Prostate gland (tissue), 2 donors: Measurements from ENCODE around the gene CDKN2AIP. TPM values are rescaled to one million over a fixed set of nuclear protein-coding genes. Genes with fewer than 3 reads are reported as not detected.

Source experiments
- DNase-seq: peaks from one replicate; pipeline ENCODE4 v3.0.0-alpha.2; 2019; ENCODE audit warnings: low spot score
- H3K27ac ChIP-seq, 2 donors: fragments of 200-600 bp; sonication (generic); 2 replicates each; pipeline ENCODE4 v1.5.1; 2017 to 2019
- H3K27me3 ChIP-seq: fragments of 200-600 bp; sonication (generic); replicated peaks from 2 replicates; pipeline ENCODE4 v1.5.1; 2019; ENCODE audit not compliant: insufficient read depth
- H3K36me3 ChIP-seq, 2 donors: fragments of 200-600 bp; sonication (generic); 1 replicate in 1 of 2; 2 replicates in 1 of 2; pipeline versions ENCODE4 v1.5.1 to v1.8.1; 2017 to 2019
- H3K4me1 ChIP-seq: fragments of 200-600 bp; sonication (generic); replicated peaks from 2 replicates; pipeline ENCODE4 v1.5.1; 2019
- H3K4me3 ChIP-seq, 2 donors: fragments of 200-600 bp; sonication (generic); 2 replicates each; pipeline ENCODE4 v1.5.1; 2017 to 2019
- H3K9me3 ChIP-seq: fragments of 200-600 bp; sonication (generic); 2 replicates; pipeline ENCODE4 v1.5.1; 2017
- POLR2A ChIP-seq: fragments of 450-650 bp; IDR thresholded peaks from one replicate; pipeline ENCODE4 v1.6.1; 2016; ENCODE audit warnings: antibody characterized with exemption, mild to moderate bottlenecking
- POLR2AphosphoS5 ChIP-seq: sonication (generic); formaldehyde crosslinking; IDR thresholded peaks from one replicate; pipeline ENCODE4 v1.6.1; 2017; ENCODE audit warnings: antibody characterized with exemption
- WGBS: methylation state at CpG from one replicate; pipeline ENCODE4 v1.1.5; 2018; 5-methylcytosine and 5-hydroxymethylcytosine counted together
- intact Hi-C: fragments of 100-400 bp; cut with DNase I; formaldehyde crosslinking; loops from one replicate; pipeline ENCODE4 v1.14.2; 2022
- total RNA-seq, 2 donors: library from RNA; depleted of rRNA; stranded (reverse); fragments of >200 nt; gene quantifications; one replicate each; pipeline ENCODE4 v1.1.0, GENCODE V29; 2016
- TF ChIP-seq, protein P1 (sequence below), 4 experiments: fragments of 200-600 bp in 2 of 4; fragments of 450-650 bp in 2 of 4; sonication (generic) in 2 of 4; IDR thresholded peaks; 1 replicate in 3 of 4; 2 replicates in 1 of 4; pipeline ENCODE4 v1.5.1; 2016 to 2019; ENCODE audit warnings: antibody characterized with exemption in 4 of 4, mild to moderate bottlenecking in 2 of 4, moderate library complexity in 2 of 4

CDKN2AIP gene
- total RNA-seq, 2 donors from 2014 or later: 22.5 to 27.5 TPM

DNA sequence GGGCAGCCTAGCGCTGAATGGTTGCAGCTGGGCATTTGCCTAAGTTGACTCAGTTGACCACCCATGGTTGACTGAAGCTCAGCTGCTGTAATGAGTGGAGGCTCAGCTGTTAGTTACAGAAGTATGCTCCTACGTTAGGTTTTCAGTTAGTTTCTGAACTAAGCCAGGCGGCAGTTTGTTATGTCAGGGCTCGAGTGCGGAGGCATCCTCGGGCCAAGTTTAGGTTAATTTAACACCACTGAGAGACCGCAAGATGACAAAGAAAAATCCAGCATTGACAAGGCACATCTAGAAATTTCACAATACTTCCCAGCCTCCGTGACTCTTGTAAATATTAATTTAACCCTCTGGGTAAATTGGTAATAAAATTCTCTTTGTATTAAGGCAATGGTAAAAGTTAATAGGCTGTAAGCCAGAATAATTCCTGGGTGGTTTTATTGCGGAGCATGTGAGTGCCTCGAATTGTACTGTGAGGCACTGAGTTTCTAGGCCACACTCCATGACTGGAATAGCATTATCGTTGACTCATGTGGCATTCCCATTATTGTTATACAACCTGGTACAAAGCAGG lies 33.1 kb upstream of the CDKN2AIP start:
- intact Hi-C loops: no loop called here
- H3K27me3 ChIP-seq: no peaks in the 10 kb centered on the region
- no peak overlapping the region for H3K4me3 ChIP-seq
- DNase-seq: peak; percentile 81
- peak overlapping the region; percentile 55 to 69 for H3K27ac ChIP-seq
- WGBS: 40% methylated on average over 11 of the region's 11 CpGs
- H3K36me3 ChIP-seq: no peaks in the 10 kb centered on the region
- no peaks in the 10 kb centered on the region for H3K9me3 ChIP-seq
- no peaks in the 10 kb centered on the region for H3K4me1 ChIP-seq
- TF ChIP-seq POLR2AphosphoS5 (peak; percentile 96), POLR2A (no peak)

DNA sequence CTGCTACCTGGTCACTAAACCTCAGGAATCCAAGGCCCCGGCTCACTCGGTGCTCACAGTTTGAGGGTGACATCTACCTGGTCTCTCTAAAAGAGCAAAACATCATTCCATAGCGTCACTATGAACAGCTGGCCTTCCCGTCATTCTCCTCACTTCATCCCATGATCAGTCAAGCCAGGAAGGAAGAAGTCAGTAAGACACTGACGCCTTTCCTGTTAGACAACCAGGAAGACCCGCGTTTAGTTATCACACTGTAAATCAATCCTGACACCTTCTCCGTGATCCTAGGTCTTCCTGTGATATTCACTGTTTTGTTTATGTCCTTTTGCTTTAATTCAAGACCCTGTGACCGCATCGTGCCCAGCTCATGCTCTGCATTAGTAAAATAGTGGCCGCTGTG lies 31.6 kb upstream of the CDKN2AIP start:
- Histone ChIP-seq H3K27me3 (no peaks in the 10 kb centered on the region), H3K4me1 (no peaks in the 10 kb centered on the region), H3K36me3 (no peaks in the 10 kb centered on the region), H3K27ac (no peak overlapping the region), H3K4me3 (no peak overlapping the region), H3K9me3 (no peaks in the 10 kb centered on the region)
- 83% methylated on average over 11 of the region's 11 CpGs for WGBS
- no peak for TF ChIP-seq POLR2AphosphoS5
- TF ChIP-seq, protein P1, sequence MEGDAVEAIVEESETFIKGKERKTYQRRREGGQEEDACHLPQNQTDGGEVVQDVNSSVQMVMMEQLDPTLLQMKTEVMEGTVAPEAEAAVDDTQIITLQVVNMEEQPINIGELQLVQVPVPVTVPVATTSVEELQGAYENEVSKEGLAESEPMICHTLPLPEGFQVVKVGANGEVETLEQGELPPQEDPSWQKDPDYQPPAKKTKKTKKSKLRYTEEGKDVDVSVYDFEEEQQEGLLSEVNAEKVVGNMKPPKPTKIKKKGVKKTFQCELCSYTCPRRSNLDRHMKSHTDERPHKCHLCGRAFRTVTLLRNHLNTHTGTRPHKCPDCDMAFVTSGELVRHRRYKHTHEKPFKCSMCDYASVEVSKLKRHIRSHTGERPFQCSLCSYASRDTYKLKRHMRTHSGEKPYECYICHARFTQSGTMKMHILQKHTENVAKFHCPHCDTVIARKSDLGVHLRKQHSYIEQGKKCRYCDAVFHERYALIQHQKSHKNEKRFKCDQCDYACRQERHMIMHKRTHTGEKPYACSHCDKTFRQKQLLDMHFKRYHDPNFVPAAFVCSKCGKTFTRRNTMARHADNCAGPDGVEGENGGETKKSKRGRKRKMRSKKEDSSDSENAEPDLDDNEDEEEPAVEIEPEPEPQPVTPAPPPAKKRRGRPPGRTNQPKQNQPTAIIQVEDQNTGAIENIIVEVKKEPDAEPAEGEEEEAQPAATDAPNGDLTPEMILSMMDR (IDR thresholded peaks at IDR 0.05): no peak
- no peak for TF ChIP-seq POLR2A
- no peak for DNase-seq
- intact Hi-C loops: no loop called here

DNA sequence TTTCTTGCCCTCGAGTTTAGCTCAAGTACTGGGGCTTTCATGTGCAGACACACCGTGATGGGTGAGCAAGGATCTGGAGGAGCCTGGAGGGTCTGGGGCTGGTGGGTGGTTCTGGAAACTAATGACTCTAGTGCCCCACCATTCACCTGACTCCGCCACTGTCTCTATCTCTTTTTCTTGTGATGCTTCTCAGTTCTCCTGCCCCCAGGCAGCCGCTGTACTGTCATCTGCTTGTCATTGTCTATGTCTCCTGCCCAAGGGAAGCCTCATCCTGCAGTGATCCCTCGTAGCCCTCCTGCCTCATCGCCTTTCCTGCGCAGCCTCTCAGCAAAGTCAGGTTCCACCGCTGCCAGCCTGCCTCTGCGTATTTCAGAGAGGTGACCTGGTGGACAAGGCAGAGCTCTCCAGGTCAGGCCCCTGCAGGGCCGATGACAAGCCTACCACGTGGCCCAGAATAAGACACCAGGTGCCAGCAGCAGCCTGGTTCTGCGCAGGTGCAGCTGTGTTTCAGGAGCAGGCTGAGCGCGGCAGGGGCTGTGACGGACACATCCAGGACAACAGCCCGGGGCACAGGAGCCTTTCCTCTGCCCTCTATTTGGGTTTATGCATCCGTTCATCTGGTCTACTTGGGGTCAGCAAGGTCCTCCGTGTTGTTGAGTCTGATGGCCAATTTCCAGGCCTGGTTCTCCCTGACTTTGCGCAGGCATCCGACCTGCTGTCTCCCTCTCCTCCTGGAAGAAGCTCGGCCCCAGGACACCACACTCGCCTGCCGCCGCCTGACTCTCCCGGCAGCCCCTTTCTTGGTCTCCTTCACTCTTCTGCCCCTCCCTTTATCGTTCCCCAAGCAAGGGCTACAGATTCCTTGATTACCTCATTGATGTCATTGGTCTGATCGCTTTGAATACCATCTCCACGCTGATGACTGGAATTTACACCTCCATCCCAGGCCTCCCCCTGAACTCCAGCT lies 30.9 kb upstream of the CDKN2AIP start:
- intact Hi-C loops: no loop called here
- no peaks in the 10 kb centered on the region for H3K27me3 ChIP-seq
- no peak overlapping the region for H3K27ac ChIP-seq
- H3K9me3 ChIP-seq: no peaks in the 10 kb centered on the region
- H3K4me1 ChIP-seq: no peaks in the 10 kb centered on the region
- H3K4me3 ChIP-seq: no peak overlapping the region
- WGBS: 93% methylated on average over 28 of the region's 28 CpGs
- H3K36me3 ChIP-seq: no peaks in the 10 kb centered on the region
- TF ChIP-seq, protein P1 (IDR thresholded peaks at IDR 0.05): no peak
- TF ChIP-seq POLR2AphosphoS5 (no peak), POLR2A (no peak)
- DNase-seq: no peak

DNA sequence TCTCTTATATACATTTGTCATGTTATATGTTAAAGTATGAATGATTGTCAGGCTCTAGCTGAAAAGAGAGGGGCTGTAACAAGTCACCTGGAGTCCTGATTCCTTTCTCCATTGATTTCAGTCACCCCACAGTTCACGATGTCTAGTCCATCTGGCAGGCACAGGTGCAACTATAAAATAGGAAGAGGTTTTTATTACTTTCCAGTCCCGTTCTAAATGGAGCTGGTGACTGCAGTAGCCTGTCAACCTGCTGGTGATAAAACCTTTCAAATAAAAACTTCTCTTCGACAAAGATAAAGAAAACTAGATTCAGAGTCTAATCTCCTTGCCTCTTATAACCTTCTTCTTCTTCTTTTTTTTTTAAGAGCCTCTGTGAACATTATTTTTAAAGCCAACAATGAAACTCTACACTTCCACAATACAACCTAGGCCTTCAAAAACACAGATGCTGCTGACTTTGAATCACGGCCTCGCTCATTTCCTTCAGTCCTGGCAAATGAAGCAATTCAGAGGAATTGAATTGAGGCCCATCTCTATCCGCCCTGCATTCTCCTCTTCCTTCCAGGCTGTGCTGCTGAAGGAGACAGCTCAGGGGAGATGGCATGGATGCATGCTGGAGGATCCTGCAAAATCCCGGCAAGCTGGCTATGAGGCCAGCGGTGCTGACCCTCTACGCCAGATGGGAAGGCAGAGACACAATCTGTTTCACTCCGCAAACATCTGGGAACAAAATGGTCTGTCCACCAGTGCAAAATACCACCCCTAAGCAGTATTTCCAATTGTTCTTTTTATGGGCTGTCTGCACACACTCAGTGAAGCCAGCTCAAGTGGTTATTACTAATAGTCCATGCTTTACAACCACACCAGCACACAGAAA lies 27.3 kb upstream of the CDKN2AIP start:
- WGBS: 27% methylated on average over 10 of the region's 10 CpGs

More for the DNA sequence above, 27.3 kb upstream of the CDKN2AIP start:
- H3K27ac ChIP-seq: no peak overlapping the region
- no peaks in the 10 kb centered on the region for H3K36me3 ChIP-seq
- intact Hi-C loops: no loop called here
- no peaks in the 10 kb centered on the region for H3K27me3 ChIP-seq
- TF ChIP-seq, protein P1 (IDR thresholded peaks at IDR 0.05): no peak
- TF ChIP-seq POLR2AphosphoS5: peak; percentile 38
- TF ChIP-seq POLR2A: no peak
- H3K4me1 ChIP-seq: no peaks in the 10 kb centered on the region
- DNase-seq: no peak
- H3K4me3 ChIP-seq: no peak overlapping the region
- no peaks in the 10 kb centered on the region for H3K9me3 ChIP-seq
